Right lung (tissue), 5 donors: ENCODE measurements around the gene SPRED2. TPM values are rescaled to one million over a fixed set of nuclear protein-coding genes. Genes with fewer than 3 reads are reported as not detected.

Source experiments
- DNase-seq, 2 donors: peaks; one replicate each; pipeline ENCODE4 v3.0.0-alpha.2; 2013
- polyA plus RNA-seq, 5 donors: library from polyadenylated mRNA; unstranded; fragments of 120-200 nt; gene quantifications; one replicate each; pipeline versions ENCODE4 v1.2.1 to v1.2.3, GENCODE V29; 2013; ENCODE audit warnings: inconsistent platforms in 1 of 5, low replicate concordance in 1 of 5; ENCODE audit not compliant: insufficient read length in 5 of 5, insufficient read depth in 1 of 5

The SPRED2 gene
- polyA plus RNA-seq, 5 donors = 27.3 to 39.5 (median 34.7) TPM

- no peak for DNase-seq
These were observed 152.6 kb downstream of the SPRED2 start for GRCh38 chr2:65279756-65280155.

- no peak for DNase-seq
These were observed 153.8 kb downstream of the SPRED2 start for GRCh38 chr2:65278531-65278981.

- DNase-seq = no peak
These were observed 154.5 kb downstream of the SPRED2 start for GRCh38 chr2:65277791-65278483.

GRCh38 chr2:65277118-65277517 lies 155.3 kb downstream of the SPRED2 start:
- DNase-seq = no peak

GRCh38 chr2:65276609-65277008 lies 155.8 kb downstream of the SPRED2 start:
- no peak for DNase-seq

GRCh38 chr2:65275141-65275915 lies 157.1 kb downstream of the SPRED2 start:
- DNase-seq = no peak

GRCh38 chr2:65273344-65273743 lies 159.1 kb downstream of the SPRED2 start:
- no peak for DNase-seq

- no peak for DNase-seq
These were observed 163.4 kb downstream of the SPRED2 start for GRCh38 chr2:65268957-65269356.

- no peak for DNase-seq
These were observed 165.4 kb downstream of the SPRED2 start for GRCh38 chr2:65267008-65267407.

GRCh38 chr2:65265671-65266045 lies 166.7 kb downstream of the SPRED2 start:
- DNase-seq = no peak

GRCh38 chr2:65264821-65265670 lies 167.4 kb downstream of the SPRED2 start:
- peak; percentile 64 to 74 for DNase-seq

GRCh38 chr2:65263986-65264385 lies 168.4 kb downstream of the SPRED2 start:
- no peak for DNase-seq

GRCh38 chr2:65263262-65263661 lies 169.1 kb downstream of the SPRED2 start:
- no peak for DNase-seq

- no peak for DNase-seq
These were observed 170.7 kb downstream of the SPRED2 start for GRCh38 chr2:65261676-65262075.

Other genes starting within 250 kb of the SPRED2 start
- 100 to 1,000 TPM; 152 to 208 (median 185) TPM for gene ACTR2, start 204.8 kb downstream of the SPRED2 start, polyA plus RNA-seq